H1 (cell line): ENCODE measurements around the gene ELP4. TPM values are rescaled to one million over a fixed set of nuclear protein-coding genes. Genes with fewer than 3 reads are reported as not detected.

Experiments
- CTCF ChIA-PET: fragments of 300-600 bp; sonication (Branson Sonifier 250); formaldehyde crosslinking; loops from one replicate; lab custom pipeline; 2021; ENCODE audit not compliant: partially characterized antibody; lab: Charles Lee
- POLR2A ChIA-PET: fragments of 300-600 bp; sonication (Branson Sonifier 250); formaldehyde crosslinking; loops from one replicate; lab custom pipeline; 2021; ENCODE audit warnings: inconsistent platforms; ENCODE audit not compliant: partially characterized antibody; lab: Charles Lee
- DNase-seq, 2 experiments: peaks; one replicate each; pipeline versions ENCODE4 v3.0.0 to v3.0.0-alpha.2; 2010 to 2022; ENCODE audit warnings: low spot score in 2 of 2, low read depth in 1 of 2, mixed read lengths in 1 of 2
- FAIRE-seq: peaks from 2 replicates; lab custom pipeline; 2011; peaks lifted over from hg19 to GRCh38; lab: Jason Lieb, UNC
- H2AFZ ChIP-seq: 2 replicates; pipeline ENCODE4 v1.8.1; 2012; ENCODE audit warnings: low read length, inconsistent platforms
- H2AK5ac ChIP-seq: 2 replicates; pipeline ENCODE4 v1.6.1; 2013; ENCODE audit warnings: low read depth, low read length
- H2BK120ac ChIP-seq: replicated peaks from 2 replicates; pipeline ENCODE3; 2013; ENCODE audit warnings: low read depth, low read length, inconsistent platforms
- H2BK12ac ChIP-seq: 2 replicates; pipeline ENCODE4 v1.6.1; 2013; ENCODE audit warnings: low read depth, low read length
- H2BK15ac ChIP-seq: 2 replicates; pipeline ENCODE4 v1.6.1; 2013; ENCODE audit warnings: low read length
- H2BK20ac ChIP-seq: 2 replicates; pipeline ENCODE4 v1.6.1; 2013; ENCODE audit warnings: low read length
- H2BK5ac ChIP-seq: 2 replicates; pipeline ENCODE4 v1.6.1; 2013; ENCODE audit warnings: low read depth, low read length
- H3K14ac ChIP-seq: 2 replicates; pipeline ENCODE4 v1.6.1; 2013; ENCODE audit warnings: inconsistent platforms; ENCODE audit not compliant: insufficient read length
- H3K18ac ChIP-seq: 2 replicates; pipeline ENCODE4 v1.6.1; 2013; ENCODE audit warnings: low read length; ENCODE audit errors: extremely low read depth
- H3K23ac ChIP-seq: 2 replicates; pipeline ENCODE4 v1.6.1; 2013; ENCODE audit warnings: inconsistent platforms; ENCODE audit not compliant: insufficient read length
- H3K23me2 ChIP-seq: 2 replicates; pipeline ENCODE4 v1.6.1; 2013; ENCODE audit warnings: low read depth, low read length
- H3K27ac ChIP-seq: 2 replicates; pipeline ENCODE4 v1.6.1; 2011; ENCODE audit warnings: low read depth, low read length, inconsistent platforms
- H3K27me3 ChIP-seq, 4 experiments: replicated peaks in 1 of 4; 1 replicate in 1 of 4; 2 replicates in 3 of 4; pipeline versions ENCODE4 v1.6.1 to v1.8.1; 2011 to 2013; ENCODE audit warnings: low read length in 3 of 4, mild to moderate bottlenecking in 3 of 4, inconsistent platforms in 2 of 4, mixed read lengths in 2 of 4, moderate library complexity in 1 of 4; ENCODE audit not compliant: control insufficient read depth in 3 of 4, insufficient read depth in 3 of 4; ENCODE audit errors: extremely low read depth in 1 of 4
- H3K36me3 ChIP-seq, 4 experiments: 2 replicates each; pipeline versions ENCODE4 v1.6.1 to v1.8.1; 2011 to 2013; ENCODE audit warnings: mild to moderate bottlenecking in 4 of 4, low read length in 3 of 4, moderate library complexity in 2 of 4, control low read depth in 1 of 4, inconsistent platforms in 1 of 4; ENCODE audit not compliant: insufficient read depth in 4 of 4, control insufficient read depth in 2 of 4
- H3K4ac ChIP-seq: replicated peaks from 2 replicates; pipeline ENCODE3; 2013; ENCODE audit warnings: low read length, low read depth, mixed read lengths, inconsistent platforms; ENCODE audit not compliant: insufficient read length
- H3K4me1 ChIP-seq, 4 experiments: replicated peaks in 1 of 4; 1 replicate in 1 of 4; 2 replicates in 3 of 4; pipeline versions ENCODE4 v1.6.1 to v1.8.1; 2011 to 2013; ENCODE audit warnings: low read length in 3 of 4, inconsistent platforms in 2 of 4, mixed read lengths in 1 of 4; ENCODE audit not compliant: insufficient read depth in 4 of 4, control insufficient read depth in 3 of 4
- H3K4me2 ChIP-seq, 2 experiments: 2 replicates each; pipeline versions ENCODE4 v1.6.1 to v1.8.1; 2011 to 2013; ENCODE audit warnings: low read depth in 2 of 2, low read length in 2 of 2, control low read depth in 1 of 2, inconsistent platforms in 1 of 2, mild to moderate bottlenecking in 1 of 2; ENCODE audit not compliant: insufficient read depth in 1 of 2
- H3K4me3 ChIP-seq, 4 experiments: fragments of 200-600, 300-600 bp in 1 of 4; sonication (generic), shearing (Covaris generic), sonication (Bioruptor Twin) in 1 of 4; 2 replicates each; pipeline versions ENCODE4 v1.5.1 to v1.8.1; 2011 to 2016; ENCODE audit warnings: low read length in 4 of 4, low read depth in 3 of 4, control low read depth in 2 of 4, inconsistent platforms in 2 of 4, mild to moderate bottlenecking in 2 of 4, mixed read lengths in 1 of 4, moderate library complexity in 1 of 4; ENCODE audit not compliant: insufficient read depth in 2 of 4; ENCODE audit errors: extremely low read depth in 1 of 4
- H3K56ac ChIP-seq: replicated peaks from 2 replicates; pipeline ENCODE3; 2013; ENCODE audit warnings: low read depth, mild to moderate bottlenecking, mixed read lengths, low read length, inconsistent platforms; ENCODE audit not compliant: insufficient read length
- H3K79me1 ChIP-seq: 2 replicates; pipeline ENCODE4 v1.6.1; 2013; ENCODE audit warnings: low read depth, low read length, control low read depth
- H3K79me2 ChIP-seq, 2 experiments: 2 replicates each; pipeline versions ENCODE4 v1.6.1 to v1.8.1; 2012 to 2013; ENCODE audit warnings: low read length in 2 of 2, mild to moderate bottlenecking in 2 of 2, inconsistent platforms in 1 of 2; ENCODE audit not compliant: insufficient read depth in 2 of 2, control insufficient read depth in 1 of 2
- H3K9ac ChIP-seq, 4 experiments: replicated peaks in 1 of 4; 1 replicate in 1 of 4; 2 replicates in 3 of 4; pipeline versions ENCODE4 v1.6.1 to v1.8.1; 2011 to 2013; ENCODE audit warnings: low read depth in 3 of 4, low read length in 3 of 4, control low read depth in 2 of 4, mild to moderate bottlenecking in 2 of 4, moderate library complexity in 2 of 4, inconsistent platforms in 1 of 4; ENCODE audit errors: extremely low read depth in 1 of 4
- H3K9me3 ChIP-seq, 2 experiments: 2 replicates each; pipeline versions ENCODE4 v1.6.1 to v1.8.1; 2012 to 2013; ENCODE audit warnings: mild to moderate bottlenecking in 2 of 2, moderate library complexity in 2 of 2, control low read depth in 1 of 2, inconsistent platforms in 1 of 2, low read depth in 1 of 2, low read length in 1 of 2, mixed read lengths in 1 of 2; ENCODE audit not compliant: insufficient read depth in 2 of 2
- H4K20me1 ChIP-seq, 2 experiments: replicated peaks in 1 of 2; 2 replicates each; pipeline versions ENCODE3 to v1.8.1; 2011 to 2013; ENCODE audit warnings: inconsistent platforms in 2 of 2, low read length in 2 of 2, mild to moderate bottlenecking in 1 of 2; ENCODE audit not compliant: insufficient read depth in 2 of 2, control insufficient read depth in 1 of 2
- H4K5ac ChIP-seq: 2 replicates; pipeline ENCODE4 v1.6.1; 2013; ENCODE audit warnings: low read length, low read depth, mixed read lengths, inconsistent platforms; ENCODE audit not compliant: insufficient read length
- H4K8ac ChIP-seq: 2 replicates; pipeline ENCODE4 v1.8.0; 2013; ENCODE audit warnings: mild to moderate bottlenecking, moderate library complexity, low read length, inconsistent platforms; ENCODE audit not compliant: insufficient read depth; ENCODE audit errors: extremely low read depth
- H4K91ac ChIP-seq: replicated peaks from 2 replicates; pipeline ENCODE3; 2013; ENCODE audit warnings: low read length, mixed read lengths, inconsistent platforms; ENCODE audit not compliant: insufficient read length
- ASH2L ChIP-seq: fragments of 200-600, 300-600 bp; sonication (generic); IDR thresholded peaks from one replicate; pipeline ENCODE4 v1.7.1; 2017; ENCODE audit warnings: low read length
- SAP30 ChIP-seq: fragments of 300-600 bp; sonication (generic); IDR thresholded peaks from 2 replicates; pipeline ENCODE4 v1.7.1; 2012; ENCODE audit warnings: low read length, moderate library complexity, mild to moderate bottlenecking, inconsistent platforms; ENCODE audit not compliant: insufficient read depth, insufficient replicate concordance
- WGBS, 2 experiments: shearing (Covaris generic) in 1 of 2; methylation state at CpG; one replicate each; pipeline versions ENCODE4 v1.1.6 to v1.1.7; 2013 to 2015; ENCODE audit warnings: low lambda C conversion rate in 2 of 2, mixed read lengths in 2 of 2, inconsistent platforms in 1 of 2, low coverage in 1 of 2, missing lambda C conversion rate in 1 of 2; ENCODE audit not compliant: insufficient replicate concordance in 2 of 2, insufficient coverage in 1 of 2, insufficient read length in 1 of 2; ENCODE audit errors: extremely low coverage in 1 of 2, missing lambda C conversion rate in 1 of 2; 5-methylcytosine and 5-hydroxymethylcytosine counted together
- polyA plus RNA-seq, 7 experiments: library from polyadenylated mRNA; depleted of rRNA in 3 of 7; stranded (reverse) in 5 of 7; unstranded in 2 of 7; fragments of >200 nt in 5 of 7; fragments of 200-250 nt in 2 of 7; gene quantifications; 1 replicate in 5 of 7; 2 replicates in 1 of 7; 4 replicates in 1 of 7; pipeline versions ENCODE4 v1.2.1 to v1.2.3, GENCODE V29; 2011 to 2013; ENCODE audit warnings: missing spikeins in 2 of 7, mixed read lengths in 2 of 7
- total RNA-seq: library from RNA; stranded (reverse); fragmentation: NEBNext Ultra II Directional; extraction: Animal tissue kit (Norgen Biotek cat#: 25700); gene quantifications from 2 replicates; pipeline ENCODE4 v1.2.1, GENCODE V29; 2021

ELP4 gene
- total and polyA plus RNA-seq, 2 of the 8 experiments (the other 6 are each of a cell fraction or from before 2014, with no cell fraction given): 14.0 to 18.6 TPM

- Histone ChIP-seq H3K4me1 (no peaks in the 10 kb centered on the region; a peak in 1 of 7 replicates), H3K79me1 (no peaks in the 10 kb centered on the region), H2AFZ (peak overlapping the region; percentile 76; the same call in 1 of the 2 replicates), H3K18ac (no peak overlapping the region), H3K56ac (no peak overlapping the region), H2AK5ac (no peak overlapping the region), H2BK5ac (no peak overlapping the region), H2BK20ac (no peak overlapping the region), H3K36me3 (peaks cover 0 to 4% (median 3%) of the 10 kb centered on the region in 4 experiments; a peak in 3 of 8 replicates), H3K4ac (no peak overlapping the region), H3K23me2 (no peaks in the 10 kb centered on the region)
- CTCF ChIA-PET: interaction anchor here (1.2 kb wide), 1 partner anchor 402 kb away, joined by 3 read pairs; no protein-coding TSS in a partner anchor
- WGBS, 2 experiments: 5% methylated on average over 8 of the region's 8 CpGs; no CpG with 5 or more reads in 1 of the 2 experiments
- DNase-seq: no peak
- FAIRE-seq: no peak
- TF ChIP-seq ASH2L (no peak), SAP30 (peak; percentile 18)
- TF ChIP-seq, all 59 proteins: peak for 1
- POLR2A ChIA-PET: interaction anchor here (0.9 kb wide), 1 partner anchor 18 kb away, joined by 5 read pairs; no protein-coding TSS in a partner anchor
- H3K9me3 ChIP-seq: no peaks in the 10 kb centered on the region
- peaks cover 0 to 3% of the 10 kb centered on the region in 2 experiments for H4K20me1 ChIP-seq
- peaks cover 0 to 77% of the 10 kb centered on the region in 2 experiments; a peak in 3 of 4 replicates for H3K79me2 ChIP-seq
- no peak overlapping the region for H2BK120ac ChIP-seq
- peak overlapping the region; percentile 46 for H3K27ac ChIP-seq
- no peak overlapping the region for H2BK12ac ChIP-seq
- peak overlapping the region; percentile 67 to 88 (median 86) for H3K9ac ChIP-seq
- no peaks in the 10 kb centered on the region for H3K27me3 ChIP-seq
- peak overlapping the region; percentile 27 for H4K5ac ChIP-seq
- no peak overlapping the region for H3K23ac ChIP-seq
- peak overlapping the region; percentile 70 to 77 for H3K4me2 ChIP-seq
- H3K4me3 ChIP-seq: peak overlapping the region; percentile 82 to 98 (median 86)
- H2BK15ac ChIP-seq: no peak overlapping the region
- H4K91ac ChIP-seq: no peak overlapping the region
- H4K8ac ChIP-seq: no peak overlapping the region
- no peak overlapping the region for H3K14ac ChIP-seq
Measured at GRCh38 chr11:31509051-31509428, 527 bp upstream of the ELP4 start.
